K562 (cell line): ENCODE measurements around the gene ERI2. TPM values are rescaled to one million over a fixed set of nuclear protein-coding genes. Genes with fewer than 3 reads are reported as not detected.

ENCODE experiments used
- ATAC-seq: fragments of 200-7000 bp; cut with Tn5 transposase; 3 replicates; pipeline ENCODE4 v1.9.1; 2020; ENCODE audit warnings: moderate library complexity
- BruUV-seq: library from RNA; stranded (reverse); fragments of 400-500 nt; replicated peaks from 2 replicates; lab custom pipeline; 2021; lab: Mats Ljungman, UMichigan
- CTCF ChIA-PET: fragments of 300-600 bp; formaldehyde crosslinking; extraction: SDS; loops from one replicate; lab custom pipeline; 2021; ENCODE audit warnings: low intra/inter-chr PET ratio; lab: Yijun Ruan, JAX
- POLR2A ChIA-PET: fragments of 300-600, 350-650 bp; sonication (Branson Sonifier 250); formaldehyde crosslinking; extraction: SDS; loops from one replicate; lab custom pipeline; 2021; ENCODE audit warnings: antibody characterized with exemption, inconsistent platforms; lab: Yijun Ruan, JAX
- DNase-seq, 4 experiments: peaks; one replicate each; pipeline versions ENCODE4 v3.0.0 to v3.0.0-alpha.2; 2011 to 2018; ENCODE audit warnings: low spot score in 3 of 4, mixed read lengths in 3 of 4; ENCODE audit errors: extremely low read depth in 1 of 4
- FAIRE-seq: peaks from 2 replicates; lab custom pipeline; 2011; peaks lifted over from hg19 to GRCh38; lab: Jason Lieb, UNC
- H2AFZ ChIP-seq: 2 replicates; pipeline ENCODE4 v1.6.0; 2011; ENCODE audit warnings: low read depth, low read length, control low read depth, inconsistent platforms
- H3K27ac ChIP-seq: fragments of 200-600 bp; 3 replicates; pipeline ENCODE4 v1.8.0; 2011; ENCODE audit warnings: low read depth, mild to moderate bottlenecking, control low read depth, inconsistent platforms, low read length, moderate library complexity, mixed read lengths; ENCODE audit errors: extremely low read depth
- H3K27me3 ChIP-seq, 2 experiments: fragments of 300-600 bp in 1 of 2; 2 replicates in 1 of 2; 3 replicates in 1 of 2; pipeline versions ENCODE4 v1.6.0 to v1.8.0; 2011; ENCODE audit warnings: inconsistent platforms in 2 of 2, low read length in 2 of 2, mild to moderate bottlenecking in 1 of 2, mixed read lengths in 1 of 2, moderate library complexity in 1 of 2; ENCODE audit not compliant: control insufficient read depth in 2 of 2, insufficient read depth in 2 of 2
- H3K36me3 ChIP-seq: fragments of 300-600 bp; 3 replicates; pipeline ENCODE4 v1.8.0; 2011; ENCODE audit warnings: mild to moderate bottlenecking, low read length, inconsistent platforms; ENCODE audit not compliant: control insufficient read depth, insufficient read depth
- H3K4me1 ChIP-seq, 2 experiments: fragments of 200-600 bp in 1 of 2; replicated peaks in 1 of 2; 2 replicates in 1 of 2; 3 replicates in 1 of 2; pipeline versions ENCODE4 v1.5.1 to v1.8.0; 2011; ENCODE audit warnings: inconsistent platforms in 2 of 2, low read length in 2 of 2, mild to moderate bottlenecking in 1 of 2, mixed read lengths in 1 of 2, moderate library complexity in 1 of 2; ENCODE audit not compliant: control insufficient read depth in 2 of 2, insufficient read depth in 2 of 2
- H3K4me2 ChIP-seq: 2 replicates; pipeline ENCODE4 v1.6.1; 2011; ENCODE audit warnings: low read length, control low read depth, inconsistent platforms, mixed read lengths; ENCODE audit not compliant: insufficient read depth
- H3K4me3 ChIP-seq: fragments of 200-600 bp; sonication (generic), shearing (Covaris generic); 2 replicates; pipeline ENCODE4 v1.5.1; 2016; ENCODE audit warnings: control low read depth, inconsistent platforms
- H3K79me2 ChIP-seq: fragments of 200-600 bp; 3 replicates; pipeline ENCODE4 v1.8.0; 2011; ENCODE audit warnings: low read length, inconsistent platforms; ENCODE audit not compliant: control insufficient read depth, insufficient read depth
- H3K9ac ChIP-seq, 2 experiments: 2 replicates each; pipeline versions ENCODE4 v1.6.0 to v1.6.1; 2011; ENCODE audit warnings: low read depth in 2 of 2, low read length in 2 of 2, control low read depth in 1 of 2, inconsistent platforms in 1 of 2, mild to moderate bottlenecking in 1 of 2, mixed read lengths in 1 of 2; ENCODE audit not compliant: insufficient read depth in 1 of 2
- H3K9me1 ChIP-seq: one replicate; pipeline ENCODE4 v1.6.0; 2011; ENCODE audit warnings: inconsistent platforms, mild to moderate bottlenecking, low read length, moderate library complexity; ENCODE audit not compliant: control insufficient read depth, insufficient read depth
- H3K9me3 ChIP-seq: replicated peaks from 2 replicates; pipeline ENCODE4 v1.5.1; 2011; ENCODE audit warnings: low read depth, low read length, inconsistent platforms; ENCODE audit not compliant: control insufficient read depth, insufficient read depth
- H4K20me1 ChIP-seq: replicated peaks from 2 replicates; pipeline ENCODE4 v1.6.1; 2011; ENCODE audit warnings: low read length, inconsistent platforms, mixed read lengths; ENCODE audit not compliant: control insufficient read depth, insufficient read depth
- ARID2 ChIP-seq: fragments of 450-650 bp; IDR thresholded peaks from 2 replicates; pipeline ENCODE4 v1.6.1; 2017; ENCODE audit warnings: antibody characterized with exemption, mild to moderate bottlenecking
- BACH1 ChIP-seq: fragments of 200-800 bp; sonication (Bioruptor generic); IDR thresholded peaks from 2 replicates; pipeline ENCODE4 v1.6.1; 2016; ENCODE audit warnings: missing genetic modification characterization, missing compliant biosample characterization
- CEBPG ChIP-seq, 3 experiments: fragments of 200-800 bp in 1 of 3; sonication (Bioruptor generic) in 1 of 3; sonication (generic) in 1 of 3; formaldehyde crosslinking in 1 of 3; IDR thresholded peaks in 2 of 3; conservative IDR thresholded peaks in 1 of 3; 2 replicates each; pipeline versions ENCODE4 v1.6.1 to v1.8.0; 2016 to 2022; ENCODE audit warnings: missing compliant biosample characterization in 2 of 3, missing genetic modification characterization in 2 of 3, mild to moderate bottlenecking in 1 of 3, missing genetic modification reagents in 1 of 3
- MYNN ChIP-seq, 2 experiments: sonication (generic); formaldehyde crosslinking in 1 of 2; IDR thresholded peaks; 2 replicates each; pipeline versions ENCODE4 v1.5.0 to v1.6.1; 2016 to 2020; ENCODE audit warnings: antibody characterized with exemption in 1 of 2, missing genetic modification reagents in 1 of 2
- SMAD2 ChIP-seq: fragments of 150-350 bp; IDR thresholded peaks from 2 replicates; pipeline ENCODE4 v1.6.1; 2014; ENCODE audit warnings: low read depth, mild to moderate bottlenecking, low read length
- SMARCA4 ChIP-seq: fragments of 450-650 bp; IDR thresholded peaks from 2 replicates; pipeline ENCODE4 v1.6.1; 2016
- ZNF274 ChIP-seq: IDR thresholded peaks from 2 replicates; pipeline ENCODE4 v1.6.1; 2011; ENCODE audit warnings: low read depth, mild to moderate bottlenecking, low read length, moderate library complexity, borderline replicate concordance
- WGBS: fragments of 100-300 bp; shearing (Covaris generic); methylation state at CpG from one replicate; pipeline ENCODE4 v1.1.6; 2016; ENCODE audit warnings: low coverage, mixed read lengths; ENCODE audit not compliant: insufficient coverage; ENCODE audit errors: missing lambda C conversion rate; 5-methylcytosine and 5-hydroxymethylcytosine counted together
- in situ Hi-C: fragments of 300-500 bp; cut with MboI; formaldehyde crosslinking; loops from 4 replicates; pipeline ENCODE4 v1.15.0; 2018; ENCODE audit warnings: inconsistent platforms, mixed read lengths
- intact Hi-C: fragments of 100-400 bp; cut with micrococcal nuclease; formaldehyde crosslinking; loops from 2 replicates; pipeline ENCODE4 v1.14.2; 2022
- polyA plus RNA-seq, 8 experiments: library from polyadenylated mRNA; depleted of rRNA in 4 of 8; stranded (reverse) in 5 of 8; unstranded in 3 of 8; fragments of >200 nt; fragmentation: Nextera tagmentation in 2 of 8; fragmentation: Illumina TruSeq in 1 of 8; extraction: Ambion mirVana in 2 of 8; extraction: Trizol in 1 of 8; gene quantifications; 2 replicates each; pipeline versions ENCODE4 v1.2.1 to v1.2.3, GENCODE V29; 2011 to 2014; ENCODE audit warnings: inconsistent platforms in 1 of 8, missing spikeins in 1 of 8
- total RNA-seq, 7 experiments: library from RNA; depleted of rRNA in 6 of 7; stranded (reverse); fragments of >200 nt in 6 of 7; fragmentation: Illumina TruSeq in 2 of 7; extraction: Trizol in 2 of 7; gene quantifications; 2 replicates each; pipeline versions ENCODE4 v1.2.1 to v1.2.3, GENCODE V29; 2011 to 2021; ENCODE audit warnings: low replicate concordance in 1 of 7

ERI2 gene
- total and polyA plus RNA-seq, 9 of the 15 experiments (the other 6 are each of a cell fraction or from before 2014, with no cell fraction given) = 23.3 to 57.0 (median 48.1) TPM

GRCh38 chr16:20830372-20830771 is 24.1 kb upstream of the ERI2 start:
- intact Hi-C loops = no loop called here
- Histone ChIP-seq H3K9me1 (no peaks in the 10 kb centered on the region), H3K79me2 (no peaks in the 10 kb centered on the region), H3K27ac (no peak overlapping the region), H3K36me3 (peaks cover 72% of the 10 kb centered on the region), H3K9me3 (0 out of 2 replicates have a peak, but pooled peaks cover 3% of the 10 kb centered on the region), H2AFZ (no peak overlapping the region), H4K20me1 (no peaks in the 10 kb centered on the region), H3K4me2 (no peak overlapping the region), H3K4me1 (peaks cover 0 to 21% of the 10 kb centered on the region in 2 experiments; a peak in 3 of 5 replicates), H3K4me3 (no peak overlapping the region), H3K27me3 (no peaks in the 10 kb centered on the region), H3K9ac (no peak overlapping the region)
- in situ Hi-C loops = no loop called here
- WGBS = 77% methylated on average over 1 of the region's 1 CpG
- POLR2A ChIA-PET = interaction anchor here (0.7 kb wide), 1 partner anchor 13 kb away, joined by 3 read pairs; no protein-coding TSS in a partner anchor
- CTCF ChIA-PET = no interaction called here
- no TSS peak for BruUV-seq
- ATAC-seq (no peak), FAIRE-seq (no peak), DNase-seq (no peak)
- TF ChIP-seq BACH1 (tag) (no peak), ARID2 (no peak), SMAD2 (no peak), ZNF274 (no peak), SMARCA4 (no peak), MYNN (IDR thresholded peaks at IDR 0.05) (peak; percentile 81; the same call in 1 of the 2 replicates), MYNN (CRISPR knock-in tag; IDR thresholded peaks at IDR 0.05) (no peak), CEBPG (CRISPR knock-in tag; IDR thresholded peaks at IDR 0.05) (no peak), CEBPG (tag; conservative IDR thresholded peaks at IDR 0.05 in 1 of 2, IDR thresholded peaks at IDR 0.05 in 1 of 2) (no peak)
